ENCODE results near the gene ZNF670. TPM values are rescaled to one million over a fixed set of nuclear protein-coding genes. Genes with fewer than 3 reads are reported as not detected.
A peak's percentile ranks its signal among the peaks of the same experiment; 100 is the strongest.

ZNF670 gene
- total and polyA plus RNA-seq, 9 of the 15 experiments (the other 6 are each of a cell fraction or from before 2014, with no cell fraction given): 7.1 to 23.4 (median 11.8) TPM

- TF ChIP-seq, protein P1, sequence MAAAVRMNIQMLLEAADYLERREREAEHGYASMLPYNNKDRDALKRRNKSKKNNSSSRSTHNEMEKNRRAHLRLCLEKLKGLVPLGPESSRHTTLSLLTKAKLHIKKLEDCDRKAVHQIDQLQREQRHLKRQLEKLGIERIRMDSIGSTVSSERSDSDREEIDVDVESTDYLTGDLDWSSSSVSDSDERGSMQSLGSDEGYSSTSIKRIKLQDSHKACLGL (CRISPR knock-in tag; IDR thresholded peaks at IDR 0.05; ENCODE audit: borderline replicate concordance, poor library complexity, severe bottlenecking): no peak
- 0 out of 2 replicates have a peak, but pooled peaks have one; percentile 70 for TF ChIP-seq ETS1 (conservative IDR thresholded peaks at IDR 0.05; ENCODE audit: control insufficient read depth, low read depth, low read length)
- TF ChIP-seq YY1 (IDR thresholded peaks at IDR 0.05; ENCODE audit: borderline replicate concordance in 1 of 3, control insufficient read depth in 1 of 3, extremely low read depth in 1 of 3, insufficient read depth in 3 of 3, insufficient read length in 1 of 3, insufficient replicate concordance in 2 of 3, low read depth in 1 of 3, low read length in 2 of 3): peak in 2 of 3 experiments; percentile 43 to 49
- TF ChIP-seq GABPB2 (CRISPR knock-in tag; conservative IDR thresholded peaks at IDR 0.05): no peak
- TF ChIP-seq UBTF (IDR thresholded peaks at IDR 0.05; ENCODE audit: borderline replicate concordance in 1 of 2, low read depth in 2 of 2, low read length in 2 of 2): peak; percentile 46 to 62; a peak in 3 of 4 replicates
- TF ChIP-seq HNRNPL (IDR thresholded peaks at IDR 0.05; ENCODE audit: low read depth, low read length): no peak
- no peak for TF ChIP-seq SNRNP70 (optimal IDR thresholded peaks at IDR 0.05; ENCODE audit: low read depth, low read length)
- TF ChIP-seq NCOA2 (IDR thresholded peaks at IDR 0.05; ENCODE audit: partially characterized antibody in 2 of 2): no peak
- TF ChIP-seq CUX1 (CRISPR knock-in tag; IDR thresholded peaks at IDR 0.05): no peak
- 0 out of 2 replicates have a peak, but pooled peaks have one; percentile 67 for TF ChIP-seq NR4A1 (CRISPR knock-in tag; IDR thresholded peaks at IDR 0.05)
- no peak for TF ChIP-seq NR4A1 (tag; IDR thresholded peaks at IDR 0.05)
- TF ChIP-seq SIN3A (IDR thresholded peaks at IDR 0.05; ENCODE audit: borderline replicate concordance in 2 of 2, control insufficient read depth in 1 of 2, low read depth in 2 of 2, low read length in 2 of 2): peak; percentile 76 to 84; a peak in 2 of 4 replicates
- TF ChIP-seq HDAC1 (IDR thresholded peaks at IDR 0.05): peak in 1 of 2 experiments; percentile 77; a peak in 2 of 4 replicates
- peak; percentile 95 for TF ChIP-seq ZBTB1 (CRISPR knock-in tag; IDR thresholded peaks at IDR 0.05; ENCODE audit: borderline replicate concordance, low read depth)
Measured at GRCh38 chr1:247078258-247079140, at the start of gene ZNF670 (continued).

Data from K562 (cell line).